HepG2 (cell line): ENCODE data around the gene CSNK1E. TPM values are rescaled to one million over a fixed set of nuclear protein-coding genes. Genes with fewer than 3 reads are reported as not detected.

Experiments used
- ATF3 ChIP-seq: sonication (generic); formaldehyde crosslinking; IDR thresholded peaks from 2 replicates; pipeline ENCODE4 v1.4.0; 2020; ENCODE audit warnings: missing genetic modification reagents
- CSRNP1 ChIP-seq: sonication (generic); formaldehyde crosslinking; IDR thresholded peaks from 2 replicates; pipeline ENCODE4 v1.8.1; 2023; ENCODE audit warnings: mild to moderate bottlenecking, missing genetic modification reagents
- FOXK2 ChIP-seq: fragments of 450-650 bp; IDR thresholded peaks from 2 replicates; pipeline ENCODE4 v1.6.1; 2016
- GABPB1 ChIP-seq: IDR thresholded peaks from 2 replicates; pipeline ENCODE4 v1.6.1; 2016; ENCODE audit warnings: mild to moderate bottlenecking, missing genetic modification reagents, moderate library complexity, missing compliant biosample characterization
- IKZF5 ChIP-seq: IDR thresholded peaks from 2 replicates; pipeline ENCODE4 v1.6.1; 2018; ENCODE audit warnings: missing genetic modification reagents, mild to moderate bottlenecking, missing compliant biosample characterization
- LCORL ChIP-seq, 2 experiments: fragments of 450-650 bp in 1 of 2; sonication (generic) in 1 of 2; formaldehyde crosslinking in 1 of 2; IDR thresholded peaks; 2 replicates each; pipeline versions ENCODE4 v1.5.0 to v1.6.1; 2017 to 2020; ENCODE audit warnings: antibody characterized with exemption in 1 of 2, missing genetic modification reagents in 1 of 2
- MXI1 ChIP-seq: IDR thresholded peaks from 3 replicates; pipeline ENCODE4 v1.6.1; 2012; ENCODE audit warnings: low read depth, low read length, inconsistent platforms, borderline replicate concordance
- NCOA2 ChIP-seq: sonication (generic); formaldehyde crosslinking; IDR thresholded peaks from 2 replicates; pipeline ENCODE4 v1.8.0; 2022; ENCODE audit warnings: inconsistent platforms
- NR2F1 ChIP-seq, 2 experiments: fragments of 450-650 bp in 1 of 2; formaldehyde crosslinking in 1 of 2; IDR thresholded peaks; 2 replicates each; pipeline versions ENCODE4 v1.5.0 to v1.6.1; 2016 to 2020; ENCODE audit warnings: mild to moderate bottlenecking in 1 of 2, missing compliant biosample characterization in 1 of 2, missing genetic modification reagents in 1 of 2, moderate library complexity in 1 of 2
- SATB2 ChIP-seq: sonication (generic); formaldehyde crosslinking; IDR thresholded peaks from 2 replicates; pipeline ENCODE4 v1.5.0; 2020; ENCODE audit warnings: missing genetic modification reagents
- SNAPC2 ChIP-seq: sonication (generic); formaldehyde crosslinking; IDR thresholded peaks from 2 replicates; pipeline ENCODE4 v1.8.1; 2022; ENCODE audit warnings: mild to moderate bottlenecking, missing genetic modification reagents
- SP4 ChIP-seq: sonication (generic); formaldehyde crosslinking; IDR thresholded peaks from 2 replicates; pipeline ENCODE4 v1.8.1; 2023; ENCODE audit warnings: mild to moderate bottlenecking, missing genetic modification reagents
- TARDBP ChIP-seq: sonication (generic); formaldehyde crosslinking; IDR thresholded peaks from 2 replicates; pipeline ENCODE4 v1.8.0; 2022; ENCODE audit warnings: mild to moderate bottlenecking, missing genetic modification reagents
- ZBTB25 ChIP-seq: IDR thresholded peaks from 2 replicates; pipeline ENCODE4 v1.6.1; 2018; ENCODE audit warnings: missing genetic modification reagents
- ZBTB38 ChIP-seq: sonication (generic); formaldehyde crosslinking; IDR thresholded peaks from 2 replicates; pipeline ENCODE4 v1.5.1; 2020; ENCODE audit warnings: mild to moderate bottlenecking, missing genetic modification reagents
- ZBTB7A ChIP-seq: sonication (generic); formaldehyde crosslinking; IDR thresholded peaks from 2 replicates; pipeline ENCODE4 v1.8.0; 2022; ENCODE audit warnings: mild to moderate bottlenecking, missing genetic modification reagents
- ZFP36L1 ChIP-seq: sonication (generic); formaldehyde crosslinking; IDR thresholded peaks from 2 replicates; pipeline ENCODE4 v1.8.0; 2022; ENCODE audit warnings: mild to moderate bottlenecking, missing genetic modification reagents, moderate library complexity
- ZKSCAN8 ChIP-seq: IDR thresholded peaks from 2 replicates; pipeline ENCODE4 v1.6.1; 2016; ENCODE audit warnings: borderline replicate concordance, missing genetic modification reagents, missing compliant biosample characterization
- ZNF253 ChIP-seq: sonication (generic); formaldehyde crosslinking; IDR thresholded peaks from 2 replicates; pipeline ENCODE4 v1.8.0; 2022; ENCODE audit warnings: mild to moderate bottlenecking, missing genetic modification reagents, borderline replicate concordance
- ZNF317 ChIP-seq: sonication (generic); formaldehyde crosslinking; IDR thresholded peaks from 2 replicates; pipeline ENCODE4 v1.5.0; 2020; ENCODE audit warnings: mild to moderate bottlenecking, missing genetic modification reagents
- ZNF607 ChIP-seq: sonication (generic); formaldehyde crosslinking; IDR thresholded peaks from 2 replicates; pipeline ENCODE4 v1.5.1; 2020; ENCODE audit warnings: missing genetic modification reagents, mild to moderate bottlenecking, borderline replicate concordance
- polyA plus RNA-seq, 8 experiments: library from polyadenylated mRNA; depleted of rRNA in 3 of 8; stranded (reverse) in 7 of 8; unstranded in 1 of 8; fragments of >200 nt; fragmentation: Illumina TruSeq in 4 of 8; extraction: Trizol in 4 of 8; gene quantifications; 2 replicates each; pipeline versions ENCODE4 v1.2.1 to v1.2.3, GENCODE V29; 2011 to 2016; ENCODE audit warnings: low read depth in 4 of 8, missing spikeins in 1 of 8, mixed read lengths in 1 of 8; ENCODE audit not compliant: insufficient read depth in 1 of 8
- total RNA-seq, 5 experiments: library from RNA; depleted of rRNA; stranded (reverse); fragments of >200 nt; fragmentation: Illumina TruSeq; extraction: Trizol; gene quantifications; 2 replicates each; pipeline ENCODE4 v1.2.3, GENCODE V29; 2016; ENCODE audit warnings: low read depth in 1 of 5

CSNK1E gene
- total and polyA plus RNA-seq, 2 of the 13 experiments (the other 11 are each of a cell fraction or from before 2014, with no cell fraction given), result 34.7 to 129 TPM

- no peak for TF ChIP-seq LCORL (IDR thresholded peaks at IDR 0.05)
- peak; percentile 90 for TF ChIP-seq LCORL (CRISPR knock-in tag; IDR thresholded peaks at IDR 0.05)
- TF ChIP-seq ZBTB25 (CRISPR knock-in tag), result 0 out of 2 replicates have a peak, but pooled peaks have one; percentile 58
- TF ChIP-seq FOXK2, result 0 out of 2 replicates have a peak, but pooled peaks have one; percentile 29
- peak; percentile 65 for TF ChIP-seq NCOA2
- TF ChIP-seq SNAPC2, result no peak
- peak; percentile 60 for TF ChIP-seq ZBTB38
- TF ChIP-seq IKZF5, result peak; percentile 71; the same call in 1 of the 2 replicates
- TF ChIP-seq NR2F1 (CRISPR knock-in tag; IDR thresholded peaks at IDR 0.05), result peak; percentile 85 to 93
- TF ChIP-seq SP4 (CRISPR knock-in tag), result peak; percentile 17; the same call in 1 of the 2 replicates
- TF ChIP-seq ZKSCAN8, result peak; percentile 99
- TF ChIP-seq ATF3 (CRISPR knock-in tag), result peak; percentile 34; the same call in 1 of the 2 replicates
- 0 out of 2 replicates have a peak, but pooled peaks have one; percentile 46 for TF ChIP-seq ZFP36L1
- TF ChIP-seq ZNF607 (CRISPR knock-in tag), result peak; percentile 60; the same call in 1 of the 2 replicates
- TF ChIP-seq ZNF317 (CRISPR knock-in tag), result peak; percentile 75
- peak; percentile 80 for TF ChIP-seq ZBTB7A (CRISPR knock-in tag)
- TF ChIP-seq MXI1, result peak; percentile 81; the same call in 1 of the 3 replicates
- TF ChIP-seq TARDBP, result peak; percentile 81; the same call in 1 of the 2 replicates
- TF ChIP-seq SATB2 (CRISPR knock-in tag), result no peak
- no peak for TF ChIP-seq ZNF253 (CRISPR knock-in tag)
- peak; percentile 11; the same call in 1 of the 2 replicates for TF ChIP-seq GABPB1 (CRISPR knock-in tag)
- TF ChIP-seq CSRNP1 (CRISPR knock-in tag), result no peak
These were observed 7.4 kb downstream of the CSNK1E start (continued) for GRCh38 chr22:38309614-38310517.
